GM20000 (cell line): Measurements from ENCODE around the gene IRGM.
"Not testable (repeated sequence)": the region's sequence is repeated elsewhere in the genome, so short reads cannot be mapped to it uniquely, and the experiment has no call there.

ENCODE experiments used
- DNase-seq: peaks from one replicate; pipeline ENCODE4 v3.0.0; 2012; ENCODE audit warnings: low spot score
- TF ChIP-seq, protein P1 (sequence below): IDR thresholded peaks from 2 replicates; pipeline ENCODE4 v1.5.1; 2012; ENCODE audit warnings: mild to moderate bottlenecking, control low read depth; ENCODE audit errors: extremely low read depth, missing control alignments

The IRGM gene

DNA sequence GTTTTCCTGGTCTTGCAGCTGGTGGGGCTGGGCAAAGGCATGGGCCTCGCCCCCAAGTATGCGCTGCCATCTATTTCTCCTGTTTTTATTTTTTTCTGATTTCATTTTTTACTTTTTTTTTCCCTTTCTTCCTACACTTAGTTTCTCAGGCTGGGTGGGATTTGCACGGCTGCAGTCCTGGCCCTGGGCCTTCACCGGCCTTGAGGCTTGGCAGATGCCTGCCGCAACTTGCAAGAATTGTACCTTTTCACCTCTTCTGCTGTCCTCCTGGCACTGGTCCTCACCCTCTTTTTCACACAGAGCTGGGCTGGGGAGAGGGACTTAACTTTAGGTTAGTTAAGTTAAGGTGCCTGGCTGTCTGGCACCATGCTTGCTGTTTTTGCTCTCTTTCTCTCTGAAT lies 10.3 kb upstream of the IRGM start:
- TF ChIP-seq, protein P1, sequence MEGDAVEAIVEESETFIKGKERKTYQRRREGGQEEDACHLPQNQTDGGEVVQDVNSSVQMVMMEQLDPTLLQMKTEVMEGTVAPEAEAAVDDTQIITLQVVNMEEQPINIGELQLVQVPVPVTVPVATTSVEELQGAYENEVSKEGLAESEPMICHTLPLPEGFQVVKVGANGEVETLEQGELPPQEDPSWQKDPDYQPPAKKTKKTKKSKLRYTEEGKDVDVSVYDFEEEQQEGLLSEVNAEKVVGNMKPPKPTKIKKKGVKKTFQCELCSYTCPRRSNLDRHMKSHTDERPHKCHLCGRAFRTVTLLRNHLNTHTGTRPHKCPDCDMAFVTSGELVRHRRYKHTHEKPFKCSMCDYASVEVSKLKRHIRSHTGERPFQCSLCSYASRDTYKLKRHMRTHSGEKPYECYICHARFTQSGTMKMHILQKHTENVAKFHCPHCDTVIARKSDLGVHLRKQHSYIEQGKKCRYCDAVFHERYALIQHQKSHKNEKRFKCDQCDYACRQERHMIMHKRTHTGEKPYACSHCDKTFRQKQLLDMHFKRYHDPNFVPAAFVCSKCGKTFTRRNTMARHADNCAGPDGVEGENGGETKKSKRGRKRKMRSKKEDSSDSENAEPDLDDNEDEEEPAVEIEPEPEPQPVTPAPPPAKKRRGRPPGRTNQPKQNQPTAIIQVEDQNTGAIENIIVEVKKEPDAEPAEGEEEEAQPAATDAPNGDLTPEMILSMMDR: no peak
- DNase-seq: no peak

DNA sequence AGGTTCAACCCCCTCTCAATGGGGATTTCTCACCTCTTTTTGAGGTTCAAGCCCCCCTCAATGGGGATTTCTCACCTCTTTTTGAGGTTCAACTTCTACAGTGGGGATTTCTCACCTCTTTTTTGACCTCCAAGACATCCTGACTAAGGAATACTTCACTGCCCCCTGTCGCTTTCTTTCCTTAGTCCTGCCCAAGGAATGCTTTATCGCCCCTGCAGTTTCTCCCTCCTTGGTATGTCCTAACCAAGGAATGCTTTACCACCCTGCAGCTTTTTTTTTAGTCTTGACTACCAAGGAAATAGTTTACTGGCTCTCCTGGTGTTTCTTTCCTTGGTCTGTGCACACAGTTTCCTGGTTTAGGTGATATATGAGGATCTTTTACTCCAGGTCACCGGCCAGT lies 9.6 kb upstream of the IRGM start:
- no peak for DNase-seq
- TF ChIP-seq, protein P1: no peak

DNA sequence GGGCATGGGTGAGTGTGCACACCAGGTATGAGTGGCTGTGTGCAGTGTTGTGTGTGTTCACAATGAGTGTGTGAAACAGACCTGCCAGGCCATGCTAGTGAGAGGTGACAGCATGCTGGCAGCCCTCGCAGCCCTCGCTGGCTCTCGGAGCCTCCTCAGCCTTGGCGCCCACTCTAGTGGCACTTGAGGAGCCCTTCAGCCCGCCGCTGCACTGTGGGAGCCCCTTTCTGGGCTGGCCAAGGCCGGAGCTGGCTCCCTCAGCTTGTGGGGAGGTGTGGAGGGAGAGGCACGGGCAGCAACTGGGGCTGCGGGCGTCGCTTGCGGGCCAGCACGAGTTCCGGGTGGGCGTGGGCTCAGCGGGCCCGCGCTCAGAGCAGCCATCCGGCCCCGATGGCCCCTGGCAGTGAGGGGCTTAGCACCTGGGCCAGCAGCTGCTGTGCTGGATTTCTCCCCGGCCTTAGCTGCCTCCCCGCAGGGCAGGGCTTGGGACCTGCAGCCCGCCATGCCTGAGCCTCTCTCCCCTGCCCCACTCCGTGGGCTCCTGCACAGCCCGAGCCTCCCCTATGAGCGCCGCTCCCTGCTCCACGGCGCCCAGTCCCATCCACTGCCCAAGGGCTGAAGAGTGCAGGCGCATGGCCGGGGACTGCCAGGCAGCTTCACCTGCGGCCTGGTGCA lies 999 bp upstream of the IRGM start:
- not testable (repeated sequence) for DNase-seq

DNA sequence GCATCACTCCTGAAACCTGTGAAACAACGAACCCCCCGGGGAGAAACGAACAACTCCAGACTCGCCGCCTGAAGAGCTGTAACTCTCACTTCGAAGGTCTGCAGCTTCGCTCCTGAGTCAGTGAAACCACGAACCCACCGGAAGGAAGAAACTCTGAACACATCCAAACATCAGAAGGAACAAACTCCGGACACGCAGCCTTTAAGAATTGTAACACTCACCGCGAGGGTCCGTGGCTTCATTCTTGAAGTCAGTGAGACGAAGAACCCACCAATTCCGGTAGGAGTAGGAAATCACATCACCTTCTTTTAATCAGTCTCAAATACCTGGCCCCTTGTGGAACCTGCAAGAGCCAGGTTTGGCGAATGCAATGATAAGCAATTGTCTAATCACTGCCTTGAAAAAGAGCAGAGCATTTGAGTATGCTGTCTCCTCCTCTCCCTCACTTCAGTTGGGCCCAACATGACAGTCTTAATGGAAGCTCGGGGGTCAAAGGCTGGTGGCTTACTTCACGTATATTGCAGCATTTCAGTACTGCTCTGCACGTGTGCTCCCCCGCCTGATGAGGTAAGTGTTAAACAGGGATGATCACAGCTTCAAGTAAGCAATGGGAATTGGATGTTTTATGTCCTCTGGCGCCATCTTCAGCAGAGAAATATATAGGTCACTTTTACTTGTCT lies 473 bp downstream of the IRGM start:
- peak; percentile 85 for DNase-seq
- TF ChIP-seq, protein P1: peak; percentile 62

DNA sequence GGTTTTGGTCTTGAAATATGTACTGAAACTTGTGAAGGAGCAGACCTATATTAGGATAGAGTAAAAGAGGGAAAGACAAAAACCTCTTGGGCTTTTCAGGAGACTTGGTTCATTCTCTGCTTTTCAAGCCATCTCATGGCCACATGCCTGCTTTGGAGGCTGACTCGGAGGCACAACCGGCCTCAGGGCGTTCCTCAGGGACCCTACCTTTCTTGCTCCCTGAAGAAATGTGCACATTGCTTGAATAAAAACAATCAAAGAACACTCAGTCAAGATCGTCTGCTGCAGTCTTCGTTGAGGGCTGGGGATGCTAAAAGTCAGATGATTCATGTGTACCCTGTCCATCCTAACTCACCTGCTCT lies 994 bp downstream of the IRGM start:
- DNase-seq: no peak
- TF ChIP-seq, protein P1: no peak

DNA sequence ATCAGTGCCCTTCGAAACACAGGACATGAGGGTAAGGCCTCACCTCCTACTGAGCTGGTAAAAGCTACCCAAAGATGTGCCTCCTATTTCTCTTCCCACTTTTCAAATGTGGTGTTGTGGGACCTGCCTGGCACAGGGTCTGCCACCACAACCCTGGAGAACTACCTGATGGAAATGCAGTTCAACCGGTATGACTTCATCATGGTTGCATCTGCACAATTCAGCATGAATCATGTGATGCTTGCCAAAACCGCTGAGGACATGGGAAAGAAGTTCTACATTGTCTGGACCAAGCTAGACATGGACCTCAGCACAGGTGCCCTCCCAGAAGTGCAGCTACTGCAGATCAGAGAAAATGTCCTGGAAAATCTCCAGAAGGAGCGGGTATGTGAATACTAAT lies 1.9 kb downstream of the IRGM start:
- DNase-seq: no peak

DNA sequence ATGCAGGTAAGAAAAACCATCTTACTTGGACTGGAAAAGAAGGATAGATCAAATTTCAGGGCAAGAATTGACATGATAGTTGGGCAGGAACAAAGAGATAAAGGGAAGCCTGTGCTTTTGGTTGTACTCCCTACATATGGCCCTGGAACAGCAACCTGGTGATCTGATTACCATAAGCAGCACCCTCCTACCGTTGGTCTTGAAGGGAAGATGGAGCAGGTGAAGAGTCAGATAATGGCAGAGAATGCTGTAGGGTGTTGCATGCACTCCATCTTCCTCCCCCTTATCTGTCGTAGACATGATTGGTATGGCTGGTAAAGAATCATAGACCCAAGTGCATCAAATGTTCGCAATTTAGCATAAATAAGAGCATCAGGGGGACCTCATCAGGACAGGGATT lies 4.7 kb downstream of the IRGM start:
- TF ChIP-seq, protein P1: no peak
- no peak for DNase-seq

More for the DNA sequence above, 1.9 kb downstream of the IRGM start:
- TF ChIP-seq, protein P1: no peak

DNA sequence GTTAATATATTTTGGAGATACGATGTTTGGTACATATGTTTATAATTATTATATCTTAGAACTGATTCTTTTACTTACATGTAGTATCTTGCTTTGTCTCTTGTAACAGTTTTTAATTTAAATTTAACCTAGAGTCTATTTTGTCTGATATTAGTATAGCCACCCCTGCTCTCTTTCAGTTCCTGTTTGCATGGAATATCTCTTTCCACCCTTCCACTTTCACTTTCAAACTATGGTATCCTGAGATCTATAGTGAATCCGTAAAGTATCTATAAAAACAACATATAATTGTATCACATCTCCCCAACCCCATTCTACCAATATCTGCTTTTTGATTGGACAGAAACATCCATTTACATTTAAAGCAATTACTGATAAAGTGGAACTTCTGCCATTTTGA lies 7.2 kb downstream of the IRGM start:
- DNase-seq: no peak
- TF ChIP-seq, protein P1: no peak

DNA sequence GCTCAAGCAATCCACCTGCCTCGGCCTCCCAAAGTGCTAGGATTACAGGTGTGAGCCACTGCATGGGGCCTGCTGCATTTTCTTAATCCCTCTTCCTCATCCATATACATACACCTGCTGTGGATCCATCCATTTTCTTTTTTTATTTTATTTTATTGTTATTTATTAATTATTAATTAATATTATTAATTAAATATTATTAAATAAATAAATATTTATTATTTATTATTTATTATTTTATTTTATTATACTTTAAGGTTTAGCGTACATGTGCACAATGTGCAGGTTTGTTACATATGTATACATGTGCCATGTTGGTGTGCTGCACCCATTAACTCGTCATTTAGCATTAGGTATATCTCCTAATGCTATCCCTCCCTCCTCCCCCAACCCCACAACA lies 10.4 kb downstream of the IRGM start:
- not testable (repeated sequence) for DNase-seq
